ENCODE data around the gene PSAPL1.

Gene PSAPL1

DNA sequence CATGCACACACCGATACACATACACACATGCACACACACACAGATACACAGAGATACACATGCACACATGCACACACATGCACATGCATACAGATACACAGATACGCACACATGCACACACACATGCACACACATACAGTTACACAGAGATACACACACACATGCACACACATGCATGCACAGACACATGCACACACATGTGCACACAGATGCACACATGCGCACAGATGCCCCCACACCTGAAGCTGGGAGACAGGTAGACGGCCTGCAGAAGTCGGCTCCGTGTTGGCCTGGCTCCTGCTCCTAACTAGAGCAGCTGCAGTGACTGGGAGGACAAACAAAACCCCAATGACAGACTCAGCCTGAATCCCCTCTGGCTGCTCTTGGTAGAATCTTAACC is 46.8 kb downstream of the PSAPL1 start:
- TF ChIP-seq, protein P1, sequence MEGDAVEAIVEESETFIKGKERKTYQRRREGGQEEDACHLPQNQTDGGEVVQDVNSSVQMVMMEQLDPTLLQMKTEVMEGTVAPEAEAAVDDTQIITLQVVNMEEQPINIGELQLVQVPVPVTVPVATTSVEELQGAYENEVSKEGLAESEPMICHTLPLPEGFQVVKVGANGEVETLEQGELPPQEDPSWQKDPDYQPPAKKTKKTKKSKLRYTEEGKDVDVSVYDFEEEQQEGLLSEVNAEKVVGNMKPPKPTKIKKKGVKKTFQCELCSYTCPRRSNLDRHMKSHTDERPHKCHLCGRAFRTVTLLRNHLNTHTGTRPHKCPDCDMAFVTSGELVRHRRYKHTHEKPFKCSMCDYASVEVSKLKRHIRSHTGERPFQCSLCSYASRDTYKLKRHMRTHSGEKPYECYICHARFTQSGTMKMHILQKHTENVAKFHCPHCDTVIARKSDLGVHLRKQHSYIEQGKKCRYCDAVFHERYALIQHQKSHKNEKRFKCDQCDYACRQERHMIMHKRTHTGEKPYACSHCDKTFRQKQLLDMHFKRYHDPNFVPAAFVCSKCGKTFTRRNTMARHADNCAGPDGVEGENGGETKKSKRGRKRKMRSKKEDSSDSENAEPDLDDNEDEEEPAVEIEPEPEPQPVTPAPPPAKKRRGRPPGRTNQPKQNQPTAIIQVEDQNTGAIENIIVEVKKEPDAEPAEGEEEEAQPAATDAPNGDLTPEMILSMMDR (IDR thresholded peaks at IDR 0.05; ENCODE audit: control insufficient read depth, insufficient read depth, low read depth, low read length, missing control alignments): no peak
- no peak for DNase-seq (ENCODE audit: low read depth)
- no peak overlapping the region for H3K4me3 ChIP-seq (ENCODE audit: control insufficient read depth, low read depth, low read length)

DNA sequence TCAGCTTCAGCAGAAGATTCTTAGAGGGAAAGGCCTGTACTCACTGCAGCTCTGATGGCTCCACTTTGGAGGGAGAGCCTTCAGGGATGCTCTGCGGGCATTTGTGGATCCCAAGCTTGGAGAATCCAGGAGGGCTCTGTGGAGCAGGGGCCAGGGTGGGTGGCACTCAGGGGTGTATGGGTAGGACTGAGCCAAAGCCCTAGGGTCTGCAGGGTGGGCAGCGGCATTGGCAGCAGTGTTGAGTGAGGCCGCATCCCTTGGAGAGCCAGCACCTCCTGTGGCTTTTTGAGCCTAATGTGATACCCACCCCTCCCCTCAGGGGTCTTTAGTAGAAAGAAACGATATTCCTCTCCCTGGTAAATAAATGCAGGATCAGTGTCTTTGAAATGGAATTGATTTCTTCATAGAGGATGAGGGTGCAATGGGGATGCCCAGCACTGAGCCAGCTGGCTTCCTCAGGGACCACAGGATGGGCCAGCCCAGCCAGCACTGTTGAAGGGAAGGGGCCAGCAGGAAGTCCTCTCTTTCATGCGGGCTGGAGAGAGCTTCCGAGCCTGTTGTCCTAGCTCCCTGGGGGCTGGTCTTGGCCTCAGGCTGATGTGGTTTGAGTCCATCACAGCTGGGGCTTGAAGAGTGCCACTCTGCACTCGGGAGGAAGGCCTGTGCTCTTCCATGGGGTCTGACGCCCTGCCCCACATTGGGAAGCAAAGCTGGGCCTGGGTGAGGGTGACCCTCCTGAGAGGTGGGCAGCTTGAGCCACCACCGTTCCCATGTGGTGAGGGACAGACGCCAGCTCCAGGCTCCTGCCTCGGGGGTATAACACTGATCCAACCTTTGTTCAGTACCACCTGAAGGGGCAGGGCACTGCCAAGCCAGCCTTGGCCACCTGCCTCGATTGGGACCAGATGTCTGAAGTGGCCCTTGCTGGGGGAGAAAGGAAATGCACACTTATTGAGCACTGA is 49.5 kb downstream of the PSAPL1 start:
- TF ChIP-seq, protein P1 (IDR thresholded peaks at IDR 0.05; ENCODE audit: control insufficient read depth, insufficient read depth, low read depth, low read length, missing control alignments): no peak
- H3K4me3 ChIP-seq (ENCODE audit: control insufficient read depth, low read depth, low read length): no peak overlapping the region
- DNase-seq (ENCODE audit: low read depth): no peak

DNA sequence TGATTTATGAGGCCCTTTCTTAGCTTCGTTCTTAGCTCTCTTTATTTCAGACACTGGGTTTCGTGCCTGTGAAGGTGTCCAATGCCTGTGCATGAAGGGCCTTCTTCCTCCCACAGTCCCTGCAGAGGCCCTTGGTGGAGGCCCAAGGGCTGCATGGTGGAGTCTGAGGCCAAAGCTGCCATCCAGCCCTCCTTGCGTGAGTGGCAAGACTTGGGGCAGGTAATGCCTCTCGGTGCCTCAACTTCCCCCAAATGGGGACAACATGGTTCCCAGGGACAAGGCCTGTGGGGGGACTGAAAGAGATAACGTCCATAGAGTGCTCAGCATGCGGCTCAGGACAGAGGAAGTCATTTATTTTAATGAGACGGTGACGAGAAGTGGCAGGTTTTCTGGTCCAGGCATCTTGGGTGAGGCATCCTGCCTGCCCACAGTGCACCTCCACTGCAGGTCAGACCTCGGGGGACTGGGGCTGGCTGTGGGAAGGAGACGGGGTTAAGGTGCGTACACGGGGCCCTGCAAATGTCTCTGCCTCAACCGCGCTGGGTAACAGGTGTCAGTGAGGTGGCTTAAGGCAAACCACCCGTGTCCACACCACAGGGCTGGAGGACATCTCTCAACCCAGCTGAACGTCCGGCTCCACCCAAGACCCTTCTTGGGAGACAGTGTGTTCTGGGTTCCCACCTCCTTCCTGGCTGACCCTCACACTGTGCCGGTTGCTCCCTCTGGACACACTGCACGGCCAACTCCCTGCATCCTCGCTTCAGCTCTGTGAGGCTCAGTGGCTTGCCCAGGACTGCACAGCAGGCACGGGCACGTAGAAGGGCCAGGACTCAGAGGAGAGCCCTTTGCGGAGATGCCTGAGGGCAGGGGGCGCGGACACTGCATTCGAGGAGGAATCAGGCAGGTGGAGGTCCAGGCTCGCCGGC is 50.5 kb downstream of the PSAPL1 start:
- TF ChIP-seq, protein P1 (IDR thresholded peaks at IDR 0.05; ENCODE audit: control insufficient read depth, insufficient read depth, low read depth, low read length, missing control alignments): no peak
- no peak overlapping the region for H3K4me3 ChIP-seq (ENCODE audit: control insufficient read depth, low read depth, low read length)
- no peak for DNase-seq (ENCODE audit: low read depth)

DNA sequence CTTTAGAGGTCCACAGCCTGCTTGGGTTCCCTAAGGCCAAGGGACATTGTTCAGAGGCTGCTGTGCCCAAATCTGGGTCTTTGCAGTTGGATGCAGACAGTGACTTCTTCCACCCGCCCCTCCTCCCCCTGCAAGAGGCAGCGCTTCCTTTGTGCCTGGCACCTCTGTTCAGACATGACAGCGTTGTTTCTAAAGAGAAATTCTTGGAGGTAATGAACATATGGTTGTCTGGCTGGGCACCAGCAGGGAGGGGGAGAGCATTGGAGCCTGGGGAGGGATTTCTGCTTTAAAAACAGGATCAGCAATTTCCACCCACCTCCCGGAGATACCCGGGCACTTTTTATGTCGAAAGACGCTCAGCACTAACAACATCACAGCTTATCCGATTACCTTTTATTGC is 51.5 kb downstream of the PSAPL1 start:
- no peak overlapping the region for H3K4me3 ChIP-seq (ENCODE audit: control insufficient read depth, low read depth, low read length)
- no peak for DNase-seq (ENCODE audit: low read depth)
- TF ChIP-seq, protein P1 (IDR thresholded peaks at IDR 0.05; ENCODE audit: control insufficient read depth, insufficient read depth, low read depth, low read length, missing control alignments): no peak

DNA sequence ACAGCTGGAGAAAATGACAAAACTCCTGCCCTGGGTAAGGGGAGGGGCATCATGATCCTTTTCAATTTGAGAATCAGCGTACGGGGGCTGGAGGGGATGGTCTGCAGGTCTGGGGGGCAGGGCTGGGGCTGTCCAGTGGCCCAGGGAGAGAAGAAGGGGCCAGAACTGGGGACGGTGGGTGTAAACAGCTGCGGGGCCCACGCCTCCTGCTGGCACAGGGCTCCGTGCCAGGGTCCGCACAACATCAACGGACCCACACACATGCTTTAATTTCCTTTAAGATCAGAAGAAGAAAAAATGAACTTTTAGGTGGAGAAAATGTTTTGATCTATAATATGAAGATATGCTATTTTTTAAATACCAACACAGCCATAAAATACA is 52.1 kb downstream of the PSAPL1 start:
- H3K4me3 ChIP-seq (ENCODE audit: control insufficient read depth, low read depth, low read length): no peak overlapping the region
- TF ChIP-seq, protein P1 (IDR thresholded peaks at IDR 0.05; ENCODE audit: control insufficient read depth, insufficient read depth, low read depth, low read length, missing control alignments): no peak
- no peak for DNase-seq (ENCODE audit: low read depth)

DNA sequence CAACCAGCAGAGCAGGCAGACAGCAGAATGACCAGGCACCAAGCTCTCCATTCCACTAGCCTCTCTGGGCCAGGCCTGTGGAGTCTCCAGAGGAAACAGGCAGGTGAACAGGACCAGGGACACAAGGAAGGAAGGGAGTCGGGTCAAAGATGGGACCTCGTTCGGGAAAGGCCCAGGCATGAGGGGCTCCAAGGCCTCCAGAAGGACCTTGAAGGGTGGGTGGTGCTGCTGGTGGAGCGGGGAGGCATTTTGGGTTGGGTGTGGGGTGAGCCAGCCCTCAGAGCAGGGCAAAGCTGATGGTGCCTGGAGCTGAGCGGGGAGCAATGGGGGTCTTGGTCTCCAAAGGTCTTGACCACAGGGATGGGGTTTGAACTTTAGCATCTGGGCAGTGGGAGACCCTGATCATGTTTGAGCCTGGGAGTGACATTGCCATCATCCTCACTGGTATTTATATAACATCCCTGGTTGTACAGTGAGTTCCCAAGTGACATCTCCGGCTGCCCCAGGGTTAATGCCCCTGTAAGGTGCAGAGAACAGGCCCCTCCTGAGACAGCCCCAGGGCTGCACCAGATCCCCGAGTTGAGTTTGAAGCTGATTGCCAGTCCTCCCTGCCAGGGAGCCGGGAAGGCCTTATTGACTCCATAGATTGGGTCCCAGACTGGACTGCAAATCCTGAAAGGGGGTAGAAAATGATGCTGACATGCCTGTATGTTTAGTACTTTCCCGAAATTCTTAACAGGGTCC is 52.7 kb downstream of the PSAPL1 start:
- H3K4me3 ChIP-seq (ENCODE audit: control insufficient read depth, low read depth, low read length): no peak overlapping the region
- TF ChIP-seq, protein P1 (IDR thresholded peaks at IDR 0.05; ENCODE audit: control insufficient read depth, insufficient read depth, low read depth, low read length, missing control alignments): no peak
- no peak for DNase-seq (ENCODE audit: low read depth)

Measured in AG09309 (cell line).